Stimulated activated CD8-positive, alpha-beta memory T cell treated with anti-CD3 and anti-CD28 coated beads, Interleukin-2, amount 100 ng/mL, for 48 hours (primary cell): ENCODE results near the gene SURF4.
"Not testable (repeated sequence)": the region's sequence is repeated elsewhere in the genome, so short reads cannot be mapped to it uniquely, and the experiment has no call there.

Experiments used
- DNase-seq, 2 donors: peaks; one replicate each; pipeline ENCODE4 v3.0.0-alpha.2; 2020; ENCODE audit warnings: low read depth in 2 of 2

SURF4 gene

DNA sequence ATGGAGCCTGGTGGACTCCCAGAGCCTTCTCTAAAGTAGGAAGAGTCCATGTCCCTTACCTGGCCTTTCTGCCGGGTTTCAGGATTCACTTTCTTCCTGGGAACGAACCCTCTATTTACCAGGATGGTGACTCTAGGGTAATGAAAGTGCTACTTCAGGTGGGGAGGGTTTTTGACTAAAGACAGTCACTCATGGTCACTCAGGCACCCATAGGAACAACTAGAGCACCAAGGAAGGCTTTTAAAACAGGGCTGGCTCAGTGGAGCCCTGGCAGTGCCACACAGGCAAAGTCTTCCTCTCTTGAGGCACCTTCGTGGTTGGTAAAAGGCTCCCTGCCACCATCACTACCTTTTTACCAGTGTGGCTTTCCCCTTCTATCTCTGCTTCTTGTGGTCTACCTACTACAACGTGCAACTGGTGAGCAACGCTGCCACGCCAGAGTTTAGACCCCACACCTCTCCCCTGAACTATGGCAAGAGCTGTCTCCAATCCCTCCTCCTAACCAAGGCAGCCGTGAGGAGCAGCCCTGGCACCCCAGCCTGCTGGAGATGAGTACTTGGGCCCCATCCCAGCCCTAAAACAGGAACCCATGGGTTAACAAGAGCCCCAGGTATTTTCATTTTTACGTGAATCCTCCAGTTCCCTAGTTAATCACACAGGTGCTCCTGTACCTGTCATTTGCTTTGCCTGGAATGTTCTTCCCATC lies 23.1 kb downstream of the SURF4 start:
- no peak for DNase-seq

DNA sequence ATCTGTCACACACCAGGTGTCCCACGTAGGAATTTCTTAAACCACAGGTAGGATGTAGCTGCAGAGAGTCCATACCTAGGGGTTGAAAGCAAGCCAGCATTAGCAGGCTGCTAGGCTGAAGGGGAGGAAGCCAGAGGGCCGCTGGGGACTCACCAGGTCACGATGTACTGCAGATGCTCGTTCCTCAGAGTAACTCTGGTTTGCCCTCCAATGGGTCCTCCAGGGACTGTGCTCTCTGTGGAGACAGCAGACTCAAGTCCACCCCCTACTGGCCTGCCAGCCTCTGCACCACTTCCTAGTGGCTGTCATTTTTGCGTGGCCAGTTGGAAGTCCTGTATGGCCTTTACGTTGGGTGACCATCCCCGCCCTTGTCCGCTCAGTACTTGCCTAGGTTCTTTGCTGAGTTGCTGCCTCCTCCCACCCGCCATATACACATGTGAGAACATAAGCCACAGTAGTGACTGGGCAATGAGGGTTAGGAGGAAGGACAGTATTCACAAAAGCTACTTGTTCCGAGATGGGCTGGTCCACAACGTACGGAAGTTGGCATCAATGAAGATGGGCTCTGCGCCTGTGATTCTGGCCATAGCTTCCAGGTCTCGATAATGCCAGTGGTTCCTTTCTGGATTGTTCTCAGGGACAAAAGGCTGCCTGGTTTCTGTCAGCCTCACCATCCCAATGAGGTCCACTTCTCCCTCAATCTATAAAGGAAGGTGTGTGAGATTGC lies 23.8 kb downstream of the SURF4 start:
- DNase-seq = no peak

DNA sequence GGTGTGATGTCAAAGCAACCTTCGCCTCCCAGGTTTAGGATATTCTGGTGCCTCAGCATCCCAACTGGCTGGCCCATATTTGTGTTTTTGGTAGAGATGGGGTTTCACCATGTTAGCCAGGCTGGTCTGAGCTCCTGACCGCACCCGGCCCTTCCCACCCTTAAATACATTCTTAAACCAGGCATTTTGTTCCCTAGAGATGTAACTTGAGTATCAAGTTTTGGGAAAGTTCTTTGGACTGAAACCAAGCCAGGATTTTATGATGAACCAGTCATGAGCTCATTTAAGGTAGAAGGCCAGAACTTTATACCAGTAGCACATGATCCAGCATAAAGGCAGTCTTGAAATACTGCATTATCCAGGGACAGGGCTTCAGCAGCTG lies 24.3 kb downstream of the SURF4 start:
- DNase-seq = no peak

DNA sequence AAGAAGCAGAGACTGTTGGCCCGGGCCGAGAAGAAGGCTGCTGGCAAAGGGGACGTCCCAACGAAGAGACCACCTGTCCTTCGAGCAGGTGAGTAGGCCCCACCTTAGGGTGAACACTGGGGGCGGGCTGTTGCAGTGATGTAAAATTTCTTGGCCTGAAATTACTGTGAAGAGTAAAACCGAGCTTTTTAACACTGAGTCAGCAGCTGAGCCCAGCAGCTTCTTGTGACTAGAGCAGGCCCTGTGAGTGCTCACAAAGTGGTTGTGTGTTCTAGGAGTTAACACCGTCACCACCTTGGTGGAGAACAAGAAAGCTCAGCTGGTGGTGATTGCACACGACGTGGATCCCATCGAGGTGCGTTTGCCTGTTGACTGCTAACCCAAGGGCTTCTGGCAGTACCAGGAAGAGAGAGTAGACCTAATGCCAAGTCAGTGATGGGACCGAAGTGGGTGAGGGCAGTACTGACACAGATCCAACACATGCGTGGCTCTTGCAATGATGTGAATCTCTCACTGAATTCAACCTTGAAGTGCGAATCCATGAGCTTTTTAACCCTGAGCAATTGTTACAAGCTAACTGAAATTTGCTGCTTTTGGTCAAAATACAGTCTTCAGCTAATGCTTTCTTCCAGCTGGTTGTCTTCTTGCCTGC lies 25.8 kb downstream of the SURF4 start:
- DNase-seq = no peak

DNA sequence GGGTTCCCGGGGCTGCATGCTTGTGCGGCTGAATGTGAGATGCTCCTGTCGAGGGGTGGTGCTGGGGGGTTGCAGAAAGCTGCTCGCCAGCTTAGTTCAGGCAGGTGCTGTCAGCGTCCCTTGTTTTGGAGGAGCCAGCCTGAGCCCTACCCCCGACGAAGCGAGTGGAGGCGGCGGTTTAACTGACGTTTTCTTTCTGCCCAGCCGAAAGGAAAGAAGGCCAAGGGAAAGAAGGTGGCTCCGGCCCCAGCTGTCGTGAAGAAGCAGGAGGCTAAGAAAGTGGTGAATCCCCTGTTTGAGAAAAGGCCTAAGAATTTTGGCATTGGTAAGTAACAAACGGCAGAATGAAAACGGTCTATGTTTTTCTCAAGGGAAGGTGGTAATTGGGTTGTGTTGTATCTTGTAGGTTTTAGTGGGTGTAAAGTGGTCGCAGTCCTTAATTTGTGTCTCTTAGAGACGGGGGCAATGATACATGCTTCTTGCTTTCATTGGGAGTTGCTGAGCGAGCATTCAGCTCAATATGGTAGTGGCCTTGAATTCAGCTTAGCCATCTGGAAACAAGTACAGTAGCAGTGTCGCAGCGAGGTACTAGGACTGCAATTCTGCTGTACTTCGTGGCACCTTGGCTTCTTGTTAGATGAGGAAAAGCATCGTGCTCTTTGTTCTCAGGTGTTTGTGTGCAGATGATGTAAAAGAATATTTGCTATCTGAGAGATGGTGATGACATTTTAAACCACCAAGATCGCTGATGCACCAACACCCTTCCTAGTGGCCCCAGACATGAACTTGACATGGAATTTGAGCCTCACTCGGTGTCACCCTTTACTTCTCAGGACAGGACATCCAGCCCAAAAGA lies 26.9 kb downstream of the SURF4 start:
- no peak for DNase-seq

DNA sequence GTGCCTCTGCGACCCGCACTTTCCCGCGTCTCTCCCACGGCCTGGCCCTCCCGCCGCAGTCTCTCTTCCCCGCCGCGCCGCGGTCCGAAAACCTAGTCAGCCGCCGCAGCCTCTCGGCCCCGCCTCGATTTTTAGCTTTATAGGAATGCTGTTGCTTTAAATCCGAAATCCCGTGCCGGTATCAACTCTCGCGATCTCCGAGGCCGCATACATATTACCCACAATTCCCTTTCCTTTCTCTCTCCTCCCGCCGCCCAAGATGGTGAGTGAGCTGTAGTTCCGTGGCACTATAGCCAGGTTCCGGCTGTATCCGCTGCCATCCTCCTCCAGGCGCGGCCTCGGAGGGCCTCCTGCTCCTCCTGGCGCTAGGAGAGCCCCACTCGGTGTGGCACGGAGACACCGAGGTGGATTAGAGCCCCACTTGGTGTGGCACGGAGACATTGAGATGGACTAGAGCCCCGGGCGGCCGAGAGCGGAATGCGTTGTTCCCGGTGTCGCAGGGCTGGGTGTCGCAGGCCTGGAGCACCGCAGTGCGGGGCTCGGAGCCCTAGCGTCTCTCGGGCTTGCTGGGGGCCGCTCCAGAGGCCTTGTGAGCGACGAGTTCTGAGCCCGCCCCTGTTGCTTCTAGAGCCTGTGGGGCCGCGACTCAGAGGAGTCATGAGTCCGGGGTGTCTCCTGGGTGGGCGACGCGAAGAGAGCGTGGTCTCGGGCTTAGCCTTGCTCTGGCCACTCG lies 27.7 kb downstream of the SURF4 start, which contains the start of the genes MED22 and RPL7A:
MED22 (minus strand) TSS at position 147 of the 733 bp plus-strand sequence. CDS start 1,469 bp downstream, outside the sequence.
RPL7A (plus strand) TSS at position 234 of the 733 bp plus-strand sequence; CDS start at position 260, 26 bp downstream.
- DNase-seq = peak; percentile 80 to 89

DNA sequence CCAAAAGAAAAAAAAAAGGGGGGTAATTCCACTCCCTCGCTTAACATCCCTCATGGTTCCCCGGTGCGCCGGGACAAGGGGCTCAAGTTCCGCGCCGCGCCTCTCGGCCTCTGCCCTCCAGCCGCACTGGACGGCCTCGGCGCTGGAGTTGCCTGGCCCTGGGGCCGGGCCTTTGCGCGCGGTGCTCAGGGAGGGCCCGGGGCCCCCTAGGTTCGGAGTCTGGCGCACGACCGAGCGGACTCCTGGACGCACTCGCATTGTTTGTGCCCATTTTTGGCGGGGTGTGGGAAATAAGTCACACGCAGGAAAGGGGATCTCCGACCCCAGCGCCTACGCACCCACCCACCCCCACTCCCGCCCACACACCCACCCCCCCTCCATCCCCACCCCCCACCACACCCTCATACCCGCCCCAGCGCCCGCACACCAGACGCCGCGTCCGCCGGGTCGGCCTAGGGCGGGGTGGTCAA lies 28.3 kb downstream of the SURF4 start:
- DNase-seq = no peak

DNA sequence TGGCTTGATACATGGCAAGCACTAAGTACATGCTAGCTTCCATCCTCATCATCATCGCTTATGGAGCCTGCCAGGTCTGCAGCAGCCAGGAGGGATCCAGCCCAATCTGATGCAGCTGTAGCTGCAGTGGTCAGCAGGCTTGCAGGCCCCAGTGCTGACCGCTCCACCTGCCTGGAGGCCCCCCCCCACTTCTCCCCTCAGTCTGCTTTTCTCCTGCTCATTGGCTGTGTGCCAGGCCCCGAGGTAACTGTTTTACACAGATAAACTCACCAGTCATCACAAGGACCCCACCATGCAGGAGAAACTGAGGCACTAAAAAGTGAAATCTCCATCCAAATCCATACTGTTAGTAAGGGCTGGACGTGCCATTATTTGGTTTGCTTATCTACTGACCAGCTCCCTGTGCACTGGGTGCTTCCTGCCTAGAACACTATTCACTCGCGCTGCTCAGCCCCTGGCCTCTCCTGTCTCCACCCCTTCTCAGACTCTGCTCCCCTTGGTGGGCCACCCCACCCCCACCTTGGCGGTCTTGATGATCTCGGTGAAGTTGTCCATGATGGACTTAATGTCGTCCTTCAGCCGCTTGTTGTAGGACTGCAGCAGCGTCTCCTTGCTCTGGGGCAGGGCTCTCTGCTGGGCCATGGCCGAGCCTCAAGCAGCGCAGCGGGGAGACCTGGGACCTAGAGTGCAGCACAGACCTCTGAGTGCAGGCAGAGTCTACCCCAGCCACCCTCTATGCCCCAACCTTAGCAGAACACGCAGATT lies 29.7 kb downstream of the SURF4 start:
- no peak for DNase-seq

DNA sequence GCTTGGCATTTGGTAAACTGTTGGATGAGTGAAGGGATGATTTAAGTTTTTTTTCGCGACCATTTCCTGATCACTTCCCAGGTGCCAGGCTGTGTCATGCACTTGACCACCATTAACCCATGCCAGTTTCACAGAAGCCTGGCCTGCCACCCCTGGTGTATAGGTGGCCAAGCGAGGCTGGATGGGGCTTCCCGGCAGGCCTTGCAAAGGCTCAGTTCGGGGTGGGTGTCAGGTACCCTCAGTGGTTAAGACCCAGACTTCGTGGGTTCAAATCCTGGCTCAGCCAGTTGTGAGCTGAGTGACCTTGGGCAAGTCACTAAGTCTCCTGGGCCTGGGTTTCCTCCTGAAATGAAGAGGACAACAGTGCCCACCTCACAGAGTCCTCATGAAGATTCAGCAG lies 30.3 kb downstream of the SURF4 start:
- DNase-seq = no peak

DNA sequence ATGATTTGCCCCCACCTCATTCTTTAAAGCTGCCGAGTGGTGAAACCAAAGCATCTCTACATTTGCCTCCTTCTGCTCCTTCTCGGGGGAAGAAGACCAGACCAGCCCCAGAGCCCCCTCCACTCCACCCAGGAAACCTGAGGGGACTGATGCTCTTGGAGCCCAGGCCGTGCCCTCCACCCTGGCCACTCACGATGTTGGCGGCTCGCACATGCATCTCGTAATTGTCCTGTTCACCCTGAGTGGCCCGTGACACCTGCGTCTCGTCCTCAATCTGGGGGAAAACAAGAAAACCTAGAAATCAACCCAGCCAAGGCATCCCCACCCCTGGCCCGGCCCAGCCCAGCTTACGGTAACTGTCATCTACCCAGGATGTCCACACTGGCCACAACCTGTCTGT lies 30.9 kb downstream of the SURF4 start:
- no peak for DNase-seq

DNA sequence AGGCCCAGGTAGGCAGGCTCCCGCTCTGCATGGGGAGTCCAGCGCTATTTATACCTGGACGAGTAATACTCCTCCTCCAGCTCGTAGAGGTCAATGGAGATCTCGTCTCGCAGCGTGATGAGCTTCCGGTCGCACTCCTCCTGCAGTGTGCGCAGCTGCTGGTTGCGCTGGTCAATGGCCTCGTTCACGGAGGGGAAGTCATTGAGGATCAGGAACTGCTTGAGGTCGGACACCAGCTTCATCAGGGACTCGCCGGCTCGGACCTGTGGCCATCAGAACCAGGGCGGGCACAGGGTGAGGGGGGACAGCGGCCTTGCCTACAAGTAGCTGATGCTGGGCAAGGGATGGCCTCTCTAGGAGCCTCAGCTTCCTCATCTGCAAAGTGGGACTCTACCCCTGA lies 31.8 kb downstream of the SURF4 start:
- DNase-seq = no peak

DNA sequence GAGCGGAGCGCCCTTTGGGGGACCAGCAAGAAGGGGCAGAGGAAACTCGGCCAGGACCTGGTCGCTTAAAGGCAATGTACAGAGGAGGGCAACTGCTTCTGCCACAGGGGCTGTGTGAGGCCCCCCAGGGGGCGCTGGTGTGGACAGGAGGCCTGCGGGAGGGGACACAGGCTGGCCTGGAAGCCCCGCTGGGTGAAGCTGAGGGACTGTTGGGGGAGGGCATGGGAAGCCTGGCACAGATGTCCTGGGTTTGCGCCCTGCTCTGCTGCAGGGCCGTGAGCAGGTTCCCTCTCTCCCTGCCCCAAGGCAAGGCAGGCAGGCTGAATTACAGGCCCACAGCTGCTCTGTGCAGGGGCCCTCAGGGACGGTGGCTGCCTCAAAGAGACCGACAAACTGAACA lies 33.3 kb downstream of the SURF4 start:
- no peak for DNase-seq

DNA sequence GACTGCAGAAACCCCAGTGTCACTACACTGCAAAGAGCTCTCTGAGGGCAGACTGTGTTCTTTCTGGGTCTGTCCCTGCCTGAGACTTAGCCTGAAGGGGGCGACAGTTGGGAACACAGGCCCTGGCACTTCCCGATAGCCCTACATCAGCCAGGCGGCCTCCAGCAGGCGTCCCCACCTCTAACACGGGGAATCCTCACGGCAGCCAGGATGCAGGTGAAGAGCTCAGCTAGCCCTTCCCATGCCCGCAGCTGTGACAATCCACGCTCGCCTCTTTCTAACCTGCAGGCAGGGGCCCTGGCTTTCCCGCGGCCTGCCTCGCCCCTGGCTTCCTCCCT lies 33.8 kb downstream of the SURF4 start:
- no peak for DNase-seq

DNA sequence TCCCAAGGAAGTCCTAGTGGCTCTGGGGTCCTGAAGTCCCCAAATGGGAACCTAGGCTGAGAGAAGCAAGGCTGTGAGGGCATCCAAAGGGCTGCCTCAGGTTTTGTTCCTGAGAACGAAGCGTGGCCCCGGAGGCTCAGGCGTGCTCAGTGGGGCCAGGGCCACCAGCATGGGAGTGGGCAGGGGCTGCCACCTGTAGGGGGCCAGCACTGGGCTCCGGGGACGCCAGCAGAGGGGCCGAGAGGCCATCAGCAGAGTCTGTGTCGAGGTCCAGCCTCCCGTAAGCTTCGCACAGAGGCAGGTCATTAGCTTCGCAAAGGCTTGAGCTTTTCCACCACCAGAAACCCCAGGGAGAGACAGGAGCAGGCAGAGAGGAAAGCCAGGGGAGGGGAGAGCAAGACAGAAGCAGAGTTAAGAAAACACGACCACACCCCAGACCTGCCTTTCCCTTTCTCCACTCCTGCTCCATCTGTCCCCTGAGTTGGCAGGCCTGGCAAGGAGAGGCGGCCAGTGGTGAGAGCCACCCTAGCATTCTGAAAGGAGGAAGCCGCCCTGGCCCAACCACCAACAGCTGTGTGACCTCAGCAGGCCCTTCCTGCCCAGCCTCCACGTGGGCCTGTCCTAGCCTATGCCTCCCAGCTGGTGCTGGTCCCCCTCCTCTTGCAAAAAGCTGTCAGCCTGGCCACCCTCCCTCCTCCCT lies 34.3 kb downstream of the SURF4 start:
- DNase-seq = no peak

DNA sequence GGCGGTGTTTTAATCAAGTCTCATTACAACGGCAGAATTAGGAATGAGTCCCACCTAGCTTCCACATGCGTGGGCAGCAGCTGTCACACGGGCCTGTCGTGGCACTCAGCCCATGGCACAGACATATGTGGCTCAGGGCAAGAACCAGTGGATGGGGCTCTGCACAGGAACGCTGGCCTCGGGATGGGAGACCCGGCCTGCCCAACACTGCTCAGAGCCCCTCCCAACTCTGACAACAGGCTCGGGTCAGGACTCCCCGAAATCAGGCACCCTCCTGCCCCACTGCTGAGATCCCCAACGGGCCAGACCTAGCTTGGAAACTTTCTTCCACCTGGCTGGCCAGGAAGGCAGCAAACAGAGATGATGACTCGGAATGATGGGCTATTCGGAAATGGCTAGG lies 34.9 kb downstream of the SURF4 start:
- DNase-seq = no peak

DNA sequence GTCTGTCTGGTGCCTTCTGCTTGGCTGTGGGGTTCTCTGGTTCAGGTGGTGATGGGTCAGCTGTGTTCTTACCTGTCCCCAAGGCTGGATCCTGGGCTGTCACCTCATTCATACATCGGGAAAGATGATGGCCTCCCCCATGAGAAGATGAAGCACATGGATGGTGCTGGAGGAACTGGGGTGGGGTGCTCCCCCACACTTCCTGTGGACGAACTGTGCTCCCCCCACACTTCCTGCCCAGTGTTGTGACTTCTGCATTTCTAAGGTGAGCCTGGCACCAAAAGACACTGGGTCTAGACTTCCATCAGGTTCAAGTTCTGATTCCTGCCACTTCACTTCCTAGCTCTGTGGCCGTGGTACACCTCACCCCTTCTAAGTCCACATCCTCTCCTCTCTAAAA lies 35.6 kb downstream of the SURF4 start:
- DNase-seq = no peak

DNA sequence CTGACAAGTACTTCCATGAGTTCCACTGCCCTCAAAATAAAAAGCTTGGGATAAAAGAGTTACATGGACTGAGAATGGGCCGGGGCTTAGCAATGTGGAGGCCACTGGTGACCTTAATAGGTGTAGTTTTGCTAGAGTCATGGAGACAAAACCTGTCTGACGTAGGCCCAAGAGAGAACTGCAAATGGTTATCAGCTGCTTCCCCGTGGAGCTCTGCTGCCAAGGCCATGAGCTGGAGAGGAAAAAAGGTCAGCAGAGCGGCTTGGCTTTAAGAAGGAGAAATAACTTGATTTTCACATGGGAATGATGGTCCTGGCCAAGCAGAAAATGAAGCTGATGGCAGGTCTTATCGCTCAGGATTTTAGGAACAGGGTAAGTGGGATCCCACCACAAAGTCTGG lies 36.2 kb downstream of the SURF4 start:
- no peak for DNase-seq

DNA sequence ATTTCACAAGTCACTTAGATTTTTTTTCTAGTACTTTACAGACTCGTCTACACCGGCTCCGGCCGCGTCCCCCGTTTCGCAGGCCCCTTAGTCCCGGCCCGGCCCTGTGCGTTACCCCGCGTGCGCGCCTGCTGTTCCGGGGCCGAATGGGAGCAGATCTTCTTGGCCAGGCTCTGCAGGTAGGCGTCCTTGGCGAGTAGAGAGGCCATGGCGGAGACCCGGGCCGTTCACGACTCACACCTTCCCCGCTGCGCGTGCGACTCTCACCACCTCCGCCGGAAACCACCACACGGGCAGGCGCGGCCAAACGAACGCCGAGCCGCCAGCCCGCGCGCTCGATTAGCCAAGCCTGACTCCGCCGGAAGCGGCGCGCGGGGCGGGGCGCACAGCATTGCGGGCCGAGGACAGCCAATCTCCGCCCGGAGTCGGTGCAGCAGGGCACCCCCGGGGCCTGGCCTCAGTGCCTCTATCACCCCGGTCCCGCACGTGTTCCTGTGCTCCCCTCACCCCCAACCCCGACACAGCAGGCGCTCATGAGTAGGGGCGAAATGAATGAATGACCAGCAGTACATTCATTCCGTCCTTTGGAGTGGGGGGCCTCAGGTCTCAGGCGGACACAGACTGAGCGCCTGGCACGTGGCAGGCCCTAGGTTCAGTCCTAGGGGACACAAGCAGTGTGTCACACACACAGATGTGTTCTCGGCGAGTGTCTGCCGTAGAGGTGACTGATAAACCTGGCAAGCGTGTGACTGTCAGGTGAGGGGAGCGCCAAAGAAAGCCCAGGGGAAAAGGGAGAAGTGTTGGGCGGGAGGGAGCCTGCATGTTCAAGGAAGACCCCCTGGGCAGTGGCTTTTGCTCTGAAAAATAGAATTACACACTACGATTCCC lies 39.7 kb downstream of the SURF4 start, which contains the start of gene SURF6:
SURF6 (minus strand) TSS at position 265 of the 888 bp plus-strand sequence; CDS start at position 209, 56 bp downstream.
- DNase-seq = peak; percentile 88 to 94

DNA sequence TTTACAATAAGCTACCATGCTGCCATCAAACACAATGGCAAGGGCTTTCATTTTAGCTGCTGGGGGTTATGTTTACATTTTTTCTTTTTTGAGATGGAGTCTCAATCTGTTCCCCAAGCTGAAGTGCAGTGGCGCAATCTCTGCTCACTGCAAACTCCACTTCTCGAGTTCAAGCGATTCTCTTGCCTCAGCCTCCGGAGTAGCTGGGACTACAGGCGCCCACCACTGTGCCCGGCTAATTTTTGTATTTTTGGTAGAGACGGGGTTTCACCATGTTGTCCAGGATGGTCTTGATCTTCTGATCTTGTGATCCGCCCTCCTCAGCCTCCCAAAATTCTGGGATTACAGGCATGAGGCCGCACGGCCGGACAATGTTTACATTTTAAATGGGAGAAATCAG lies 41.0 kb downstream of the SURF4 start:
- not testable (repeated sequence) for DNase-seq
